Measurements from ENCODE around the gene ORMDL3.
A peak's percentile ranks its signal among the peaks of the same experiment; 100 is the strongest.
"Not testable (repeated sequence)": the region's sequence is repeated elsewhere in the genome, so short reads cannot be mapped to it uniquely, and the experiment has no call there.

ORMDL3 gene

GRCh38 chr17:39949028-39949427 lies 21.6 kb upstream of the ORMDL3 start:
- DNase-seq (ENCODE audit: low read depth, low spot score) = no peak

GRCh38 chr17:39948489-39948828 lies 21.1 kb upstream of the ORMDL3 start:
- DNase-seq (ENCODE audit: low read depth, low spot score) = not testable (repeated sequence)

- DNase-seq (ENCODE audit: low read depth, low spot score) = peak; percentile 57
Observed at GRCh38 chr17:39946551-39947330, 19.3 kb upstream of the ORMDL3 start.

GRCh38 chr17:39944393-39944711 lies 17.0 kb upstream of the ORMDL3 start:
- no peak for DNase-seq (ENCODE audit: low read depth, low spot score)

- DNase-seq (ENCODE audit: low read depth, low spot score) = no peak
Observed at GRCh38 chr17:39943702-39944392, 16.4 kb upstream of the ORMDL3 start.

GRCh38 chr17:39939588-39940419 lies 12.4 kb upstream of the ORMDL3 start:
- no peak for DNase-seq (ENCODE audit: low read depth, low spot score)

- no peak for DNase-seq (ENCODE audit: low read depth, low spot score)
Observed at GRCh38 chr17:39939106-39939505, 11.7 kb upstream of the ORMDL3 start.

GRCh38 chr17:39938140-39938869 lies 10.9 kb upstream of the ORMDL3 start:
- no peak for DNase-seq (ENCODE audit: low read depth, low spot score)

GRCh38 chr17:39937447-39937846 lies 10.0 kb upstream of the ORMDL3 start:
- no peak for DNase-seq (ENCODE audit: low read depth, low spot score)

- DNase-seq (ENCODE audit: low read depth, low spot score) = no peak
Observed at GRCh38 chr17:39935909-39936308, 8.5 kb upstream of the ORMDL3 start.

- no peak for DNase-seq (ENCODE audit: low read depth, low spot score)
Observed at GRCh38 chr17:39934324-39934723, 6.9 kb upstream of the ORMDL3 start.

GRCh38 chr17:39933912-39934311 lies 6.5 kb upstream of the ORMDL3 start:
- DNase-seq (ENCODE audit: low read depth, low spot score) = peak; percentile 65

- DNase-seq (ENCODE audit: low read depth, low spot score) = no peak
Observed at GRCh38 chr17:39929646-39930407, 2.4 kb upstream of the ORMDL3 start.

- no peak for DNase-seq (ENCODE audit: low read depth, low spot score)
Observed at GRCh38 chr17:39928858-39929645, 1.7 kb upstream of the ORMDL3 start.

- DNase-seq (ENCODE audit: low read depth, low spot score) = no peak
Observed at GRCh38 chr17:39927929-39928857, 792 bp upstream of the ORMDL3 start.

- peak; percentile 45 for DNase-seq (ENCODE audit: low read depth, low spot score)
Observed at GRCh38 chr17:39926588-39927100, 757 bp downstream of the ORMDL3 start.

GRCh38 chr17:39926135-39926587 lies 1.2 kb downstream of the ORMDL3 start:
- no peak for DNase-seq (ENCODE audit: low read depth, low spot score)

GRCh38 chr17:39925282-39926134 lies 1.9 kb downstream of the ORMDL3 start:
- DNase-seq (ENCODE audit: low read depth, low spot score) = peak; percentile 77

Data from ELF-1 (cell line).